T-cell (primary cell): ENCODE results near the gene PDLIM7. TPM values are rescaled to one million over a fixed set of nuclear protein-coding genes. Genes with fewer than 3 reads are reported as not detected.
"Not testable (repeated sequence)": the region's sequence is repeated elsewhere in the genome, so short reads cannot be mapped to it uniquely, and the experiment has no call there.

Source experiments
- ATAC-seq, 4 experiments: fragments of 200-7000 bp in 3 of 4; fragments of 150-1000 bp in 1 of 4; cut with Tn5 transposase; replicated peaks in 1 of 4; 1 replicate in 3 of 4; 2 replicates in 1 of 4; pipeline ENCODE4 v1.10.0; 2021; ENCODE audit warnings: moderate library complexity in 3 of 4, mild to moderate bottlenecking in 2 of 4, moderate number of reproducible peaks in 1 of 4
- CTCF ChIA-PET, 2 donors: fragments of 300-600 bp; sonication (Branson Sonifier 250); formaldehyde crosslinking; loops; one replicate each; lab custom pipeline; 2022; ENCODE audit warnings: antibody characterized with exemption in 2 of 2; lab: Charles Lee
- POLR2A ChIA-PET, 2 donors: fragments of 300-600 bp; sonication (Branson Sonifier 250); formaldehyde crosslinking; loops; one replicate each; lab custom pipeline; 2022; ENCODE audit warnings: antibody characterized with exemption in 2 of 2; lab: Charles Lee
- DNase-seq, 35 experiments: peaks; one replicate each; pipeline versions ENCODE4 v3.0.0 to v3.0.0-alpha.2; 2013 to 2023
- H3K27ac ChIP-seq: one replicate; pipeline ENCODE4 v1.5.1; 2013; ENCODE audit warnings: low read length
- H3K27me3 ChIP-seq, 2 experiments: replicated peaks in 1 of 2; 1 replicate in 1 of 2; 2 replicates in 1 of 2; pipeline versions ENCODE4 v1.6.1 to v1.7.0; 2013; ENCODE audit warnings: low read length in 1 of 2, mixed read lengths in 1 of 2; ENCODE audit not compliant: control insufficient read depth in 2 of 2, insufficient read depth in 2 of 2; ENCODE audit errors: extremely low read depth in 1 of 2
- H3K36me3 ChIP-seq, 2 donors: 1 replicate in 1 of 2; 2 replicates in 1 of 2; pipeline versions ENCODE4 v1.6.1 to v1.7.0; 2013; ENCODE audit warnings: low read length in 1 of 2; ENCODE audit not compliant: control insufficient read depth in 2 of 2, insufficient read depth in 1 of 2; ENCODE audit errors: extremely low read depth in 1 of 2
- H3K4me1 ChIP-seq, 2 experiments: 1 replicate in 1 of 2; 2 replicates in 1 of 2; pipeline versions ENCODE4 v1.6.1 to v1.7.0; 2013; ENCODE audit warnings: low read length in 2 of 2, mixed read lengths in 1 of 2; ENCODE audit not compliant: insufficient read depth in 2 of 2, control insufficient read depth in 1 of 2; ENCODE audit errors: extremely low read depth in 1 of 2
- H3K4me3 ChIP-seq, 2 donors: 1 replicate in 1 of 2; 2 replicates in 1 of 2; pipeline versions ENCODE4 v1.5.1 to v1.7.0; 2013; ENCODE audit warnings: mild to moderate bottlenecking in 2 of 2, low read length in 1 of 2, moderate library complexity in 1 of 2; ENCODE audit not compliant: control insufficient read depth in 1 of 2; ENCODE audit errors: extremely low read depth in 1 of 2
- H3K9me3 ChIP-seq: 2 replicates; pipeline ENCODE4 v1.7.0; 2013
- H3K27ac Mint-ChIP-seq, 2 donors: one replicate each; pipeline ENCODE4 v1.8.0; 2020 to 2021; ENCODE audit warnings: mild to moderate bottlenecking in 2 of 2, mixed read lengths in 2 of 2
- H3K27me3 Mint-ChIP-seq, 2 donors: one replicate each; pipeline ENCODE4 v1.8.0; 2021 to 2022; ENCODE audit warnings: mixed read lengths in 2 of 2
- H3K36me3 Mint-ChIP-seq: one replicate; pipeline ENCODE4 v1.8.0; 2021; ENCODE audit warnings: mixed read lengths
- H3K4me1 Mint-ChIP-seq, 3 donors: one replicate each; pipeline ENCODE4 v1.8.0; 2020 to 2022; ENCODE audit warnings: mixed read lengths in 3 of 3, mild to moderate bottlenecking in 1 of 3
- H3K4me3 Mint-ChIP-seq, 3 donors: one replicate each; pipeline ENCODE4 v1.8.0; 2020 to 2022; ENCODE audit warnings: mild to moderate bottlenecking in 3 of 3, mixed read lengths in 3 of 3, moderate library complexity in 3 of 3
- H3K9me3 Mint-ChIP-seq, 3 donors: one replicate each; pipeline ENCODE4 v1.8.0; 2020 to 2022; ENCODE audit warnings: mixed read lengths in 3 of 3
- WGBS: methylation state at CpG from one replicate; pipeline ENCODE4 v1.1.5; 2013; ENCODE audit warnings: missing lambda C conversion rate; ENCODE audit not compliant: insufficient coverage; 5-methylcytosine and 5-hydroxymethylcytosine counted together
- total RNA-seq, 35 experiments: library from RNA in 6 of 35; stranded (reverse) in 6 of 35; fragments of 120-200 nt in 1 of 35; gene quantifications; one replicate each; pipeline versions ENCODE4 v1.2.1 to v1.2.4 and lab custom pipeline; 2013 to 2026

Gene PDLIM7
- total RNA-seq, 5 donors from 2014 or later (not counting 1 experiment from before 2014, with no cell fraction given): 9.8 to 17.8 (median 12.8) TPM

DNA sequence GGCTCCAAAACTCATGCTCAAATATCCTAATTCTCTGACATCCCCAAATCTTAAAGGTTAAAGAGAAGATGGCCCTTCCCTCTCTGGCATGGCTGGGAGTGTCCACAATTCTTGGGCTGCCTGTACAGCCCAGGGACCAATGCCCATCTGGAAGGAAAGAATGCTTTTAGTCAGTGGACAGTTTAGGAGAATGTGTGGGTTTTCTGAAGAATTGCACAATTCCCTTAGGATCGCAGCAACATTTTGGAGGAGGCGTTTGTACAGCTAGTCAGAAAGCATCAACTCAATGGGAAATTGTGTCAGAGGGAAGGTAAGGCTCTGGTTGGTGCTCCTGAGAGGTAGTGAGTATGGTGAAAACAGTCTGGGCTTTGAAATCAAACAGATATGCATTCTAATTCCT lies 42.0 kb upstream of the PDLIM7 start:
- H3K27ac ChIP-seq: no peak overlapping the region
- ATAC-seq: no peak
- no peaks in the 10 kb centered on the region for H3K9me3 ChIP-seq
- CTCF ChIA-PET: interaction anchor here in 1 of 2 donors (0.6 kb wide), 1 partner anchor 24 kb away, joined by 6 read pairs; no protein-coding TSS in a partner anchor
- H3K36me3 Mint-ChIP-seq: peaks cover 28% of the 10 kb centered on the region
- H3K4me1 Mint-ChIP-seq: peaks cover 18 to 26% (median 18%) of the 10 kb centered on the region in 3 donors
- 100% methylated on average over 2 of the region's 2 CpGs for WGBS
- H3K27me3 ChIP-seq: no peaks in the 10 kb centered on the region
- no peaks in the 10 kb centered on the region for H3K27me3 Mint-ChIP-seq
- no peak overlapping the region for H3K27ac Mint-ChIP-seq
- H3K36me3 ChIP-seq: peaks cover 22 to 56% of the 10 kb centered on the region in 2 donors
- no peak for DNase-seq
- POLR2A ChIA-PET: no interaction called here
- H3K9me3 Mint-ChIP-seq: no peaks in the 10 kb centered on the region
- H3K4me1 ChIP-seq: no peaks in the 10 kb centered on the region
- no peak overlapping the region for H3K4me3 ChIP-seq
- H3K4me3 Mint-ChIP-seq: no peak overlapping the region

DNA sequence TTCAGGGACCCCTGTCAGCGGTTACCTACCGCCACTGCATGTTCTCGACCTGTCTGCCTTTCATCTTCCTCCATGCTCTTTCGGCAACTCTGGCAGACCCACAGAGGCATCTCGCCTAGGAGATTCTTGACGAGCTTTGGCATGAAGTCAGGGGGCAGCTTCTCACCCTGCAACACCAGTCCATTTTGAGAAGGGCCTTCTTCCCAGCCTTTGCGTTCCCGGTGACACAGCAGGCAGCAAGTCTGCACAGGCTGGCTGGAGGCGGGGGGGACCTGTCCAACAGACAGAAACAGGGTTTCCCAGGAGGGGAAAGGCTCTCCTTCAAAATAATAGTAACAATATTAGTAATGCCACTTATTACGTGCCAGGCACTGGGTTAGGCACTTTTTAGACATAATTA lies 41.5 kb upstream of the PDLIM7 start:
- ChIA-PET CTCF (no interaction called here), POLR2A (no interaction called here)
- no peak overlapping the region for H3K4me3 ChIP-seq
- H3K4me1 ChIP-seq: no peaks in the 10 kb centered on the region
- no peaks in the 10 kb centered on the region for H3K9me3 ChIP-seq
- Mint-ChIP-seq H3K27me3 (no peaks in the 10 kb centered on the region), H3K9me3 (no peaks in the 10 kb centered on the region), H3K27ac (no peak overlapping the region), H3K4me1 (peaks cover 13 to 23% (median 14%) of the 10 kb centered on the region in 3 donors), H3K4me3 (no peak overlapping the region), H3K36me3 (peaks cover 30% of the 10 kb centered on the region)
- no peak overlapping the region for H3K27ac ChIP-seq
- DNase-seq (no peak), ATAC-seq (no peak)
- peaks cover 22 to 56% of the 10 kb centered on the region in 2 donors for H3K36me3 ChIP-seq
- WGBS: 88% methylated on average over 6 of the region's 10 CpGs
- H3K27me3 ChIP-seq: no peaks in the 10 kb centered on the region

DNA sequence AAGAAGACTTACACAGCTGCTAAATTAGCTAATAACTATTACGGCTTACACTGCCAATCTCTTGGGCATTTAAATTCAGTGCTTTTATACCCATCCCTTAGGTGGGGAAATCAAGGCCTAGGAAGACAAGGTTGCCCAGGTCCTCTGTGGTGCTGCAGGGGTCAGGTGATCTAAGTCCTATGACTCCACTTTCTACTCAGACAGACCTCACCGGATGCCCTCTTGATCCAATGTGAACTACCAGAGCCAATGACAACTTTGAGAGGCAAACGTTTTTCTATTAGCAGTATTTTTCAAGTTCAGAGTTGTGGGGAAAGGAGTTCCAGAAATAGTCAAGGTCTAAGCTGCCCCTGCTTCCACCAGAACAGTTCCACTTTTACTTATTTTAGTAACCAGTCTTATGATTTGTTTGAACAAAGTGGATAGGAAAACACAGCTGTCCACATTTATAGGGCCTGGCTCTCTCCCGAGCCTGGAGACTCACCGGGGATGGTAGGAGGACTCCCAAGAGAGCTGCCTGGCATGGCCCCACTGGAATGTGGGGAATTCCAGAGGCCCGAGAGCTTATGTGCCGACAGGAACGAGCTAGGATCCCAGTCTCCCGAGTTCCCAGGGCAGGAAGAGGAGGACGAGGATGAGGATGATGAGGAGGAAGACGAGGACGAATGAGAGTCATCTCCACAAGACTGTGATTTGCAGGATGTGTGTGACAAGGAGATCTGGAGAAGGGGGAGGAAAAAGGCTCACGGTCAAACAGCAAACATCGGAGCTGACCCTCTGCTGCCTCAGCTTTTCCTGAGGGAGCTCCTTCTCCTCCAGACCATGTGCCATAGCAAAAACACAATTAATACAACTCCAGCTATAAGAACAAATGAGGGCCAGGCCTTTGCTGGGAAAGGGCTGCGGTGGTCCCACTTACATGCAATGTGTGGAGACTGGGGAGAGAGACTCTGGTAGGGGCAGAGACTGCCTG lies 40.3 kb upstream of the PDLIM7 start:
- DNase-seq: no peak
- no peaks in the 10 kb centered on the region for H3K9me3 ChIP-seq
- H3K4me3 ChIP-seq: no peak overlapping the region
- Mint-ChIP-seq H3K9me3 (no peaks in the 10 kb centered on the region), H3K4me3 (no peak overlapping the region), H3K36me3 (peaks cover 37% of the 10 kb centered on the region), H3K4me1 (peaks cover 4 to 12% (median 9%) of the 10 kb centered on the region in 3 donors), H3K27me3 (no peaks in the 10 kb centered on the region), H3K27ac (no peak overlapping the region)
- WGBS: 98% methylated on average over 10 of the region's 15 CpGs
- ATAC-seq: no peak
- POLR2A ChIA-PET: no interaction called here
- H3K27me3 ChIP-seq: no peaks in the 10 kb centered on the region
- CTCF ChIA-PET: no interaction called here
- no peaks in the 10 kb centered on the region for H3K4me1 ChIP-seq
- no peak overlapping the region for H3K27ac ChIP-seq
- H3K36me3 ChIP-seq: peaks cover 23 to 52% of the 10 kb centered on the region in 2 donors

DNA sequence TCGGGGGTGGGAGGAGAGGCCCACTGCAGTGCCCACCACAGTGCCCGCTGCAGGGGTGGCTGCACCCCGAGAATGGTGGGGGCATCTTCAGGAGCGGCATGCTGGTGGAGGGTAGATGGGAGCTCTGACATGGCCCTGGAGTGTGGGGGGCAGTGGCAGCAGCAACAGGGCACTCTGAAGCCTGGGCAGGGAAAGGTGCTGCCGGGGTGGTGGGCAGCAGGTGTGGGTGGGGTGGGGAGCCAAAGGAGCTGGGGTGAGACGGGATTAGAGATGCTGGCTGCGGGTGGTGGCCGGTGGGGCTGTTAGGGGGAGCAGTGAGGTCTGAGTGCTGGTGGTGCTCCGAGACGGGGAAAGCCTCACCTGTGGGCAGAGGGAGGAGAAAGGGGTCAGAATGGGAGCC lies 39.0 kb upstream of the PDLIM7 start:
- Mint-ChIP-seq H3K36me3 (peaks cover 39% of the 10 kb centered on the region), H3K9me3 (no peaks in the 10 kb centered on the region), H3K4me3 (no peak overlapping the region), H3K27ac (no peak overlapping the region), H3K4me1 (peaks cover 4 to 6% (median 4%) of the 10 kb centered on the region in 3 donors), H3K27me3 (no peaks in the 10 kb centered on the region)
- Histone ChIP-seq H3K27ac (no peak overlapping the region), H3K36me3 (peaks cover 33 to 60% of the 10 kb centered on the region in 2 donors), H3K4me3 (no peak overlapping the region), H3K9me3 (no peaks in the 10 kb centered on the region), H3K27me3 (no peaks in the 10 kb centered on the region), H3K4me1 (no peaks in the 10 kb centered on the region)
- ChIA-PET POLR2A (interaction anchor here in 1 of 2 donors (0.6 kb wide), 2 partner anchors 433 to 589 kb away, joined by 4 to 5 read pairs; no protein-coding TSS in a partner anchor), CTCF (interaction anchor here in 1 of 2 donors (0.6 to 0.7 kb wide), 3 partner anchors 9 to 581 kb away, joined by 3 to 4 read pairs (median 3); no protein-coding TSS in a partner anchor)
- ATAC-seq: no peak
- DNase-seq: no peak
- WGBS: 99% methylated on average over 7 of the region's 10 CpGs

DNA sequence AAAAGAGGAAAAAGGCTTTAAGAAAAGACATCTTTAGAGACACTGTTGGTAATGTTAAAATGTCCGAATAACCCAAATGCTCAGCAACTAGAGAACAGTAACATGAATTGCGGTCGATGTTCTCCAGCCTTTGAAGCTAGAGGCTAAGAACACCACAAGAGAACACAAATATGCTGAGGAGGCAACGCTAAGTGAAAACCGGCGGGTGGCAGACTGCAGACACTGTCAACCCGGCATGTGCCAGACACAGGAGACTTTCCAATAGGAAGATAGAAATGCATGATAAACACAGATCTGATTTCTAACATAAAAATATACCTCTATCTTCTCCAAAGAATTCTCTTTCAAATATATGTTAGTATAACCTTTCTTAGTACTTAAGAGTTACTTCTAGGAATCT lies 37.7 kb upstream of the PDLIM7 start:
- H3K27me3 Mint-ChIP-seq: no peaks in the 10 kb centered on the region
- DNase-seq: no peak
- no peaks in the 10 kb centered on the region for H3K9me3 Mint-ChIP-seq
- no peaks in the 10 kb centered on the region for H3K9me3 ChIP-seq
- no peaks in the 10 kb centered on the region for H3K27me3 ChIP-seq
- no peak overlapping the region for H3K27ac ChIP-seq
- H3K36me3 Mint-ChIP-seq: peaks cover 43% of the 10 kb centered on the region
- peaks cover 33 to 70% of the 10 kb centered on the region in 2 donors for H3K36me3 ChIP-seq
- no peaks in the 10 kb centered on the region for H3K4me1 Mint-ChIP-seq
- H3K4me3 Mint-ChIP-seq: no peak overlapping the region
- ChIA-PET CTCF (no interaction called here), POLR2A (no interaction called here)
- 93% methylated on average over 2 of the region's 7 CpGs for WGBS
- H3K27ac Mint-ChIP-seq: no peak overlapping the region
- no peak overlapping the region for H3K4me3 ChIP-seq
- no peak for ATAC-seq
- H3K4me1 ChIP-seq: no peaks in the 10 kb centered on the region

DNA sequence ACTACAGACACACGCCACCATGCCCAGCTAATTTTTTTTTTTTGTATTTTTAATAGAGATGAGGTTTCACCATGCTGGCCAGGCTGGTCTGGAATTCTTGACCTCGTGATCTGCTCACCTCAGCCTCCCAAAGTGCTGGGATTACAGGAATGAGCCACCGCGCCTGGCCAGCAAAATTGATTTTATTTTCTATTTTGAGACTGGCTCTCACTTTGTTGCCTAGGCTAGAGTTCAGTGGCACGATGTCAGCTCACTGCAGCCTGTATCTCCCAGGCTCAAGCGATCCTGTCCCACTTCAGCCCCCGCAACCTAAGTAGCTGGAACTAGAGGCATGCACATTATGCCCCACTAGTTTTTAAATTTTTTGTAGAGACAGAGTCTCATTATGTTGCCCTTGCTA lies 37.0 kb upstream of the PDLIM7 start:
- H3K27ac Mint-ChIP-seq, H3K4me1 Mint-ChIP-seq, H3K4me3 ChIP-seq, H3K27me3 Mint-ChIP-seq, POLR2A ChIA-PET, DNase-seq, H3K4me1 ChIP-seq, H3K9me3 ChIP-seq, ATAC-seq, H3K27me3 ChIP-seq, H3K4me3 Mint-ChIP-seq, H3K27ac ChIP-seq, H3K9me3 Mint-ChIP-seq: not testable (repeated sequence)
- H3K36me3 ChIP-seq: peaks cover 33 to 77% of the 10 kb centered on the region in 2 donors
- H3K36me3 Mint-ChIP-seq: peaks cover 48% of the 10 kb centered on the region
- 100% methylated on average over 4 of the region's 7 CpGs for WGBS
- CTCF ChIA-PET: interaction anchor here in 1 of 2 donors (0.6 kb wide), 1 partner anchor 11 kb away, joined by 3 read pairs; no protein-coding TSS in a partner anchor
